OCI-LY1 (cell line): ENCODE results near the gene ASB10.

ENCODE experiments used
- H2AFZ ChIP-seq: fragments of 200-600 bp; sonication (generic), shearing (Covaris generic); 2 replicates; pipeline ENCODE4 v1.6.0; 2014; ENCODE audit warnings: antibody characterized with exemption, mild to moderate bottlenecking, low read length
- H3F3A ChIP-seq: fragments of 200-600 bp; sonication (generic), shearing (Covaris generic); 2 replicates; pipeline ENCODE4 v1.6.0; 2014; ENCODE audit warnings: mild to moderate bottlenecking, antibody characterized with exemption, low read length, moderate library complexity; ENCODE audit not compliant: insufficient read depth
- H3K27ac ChIP-seq: fragments of 200-600 bp; sonication (generic); 2 replicates; pipeline ENCODE4 v1.5.1; 2014; ENCODE audit warnings: low read length, mixed run types, mild to moderate bottlenecking, low read depth; ENCODE audit not compliant: poor library complexity, severe bottlenecking
- H3K27me3 ChIP-seq: fragments of 200-600 bp; sonication (generic); 2 replicates; pipeline ENCODE4 v1.6.0; 2014; ENCODE audit warnings: antibody characterized with exemption, mild to moderate bottlenecking, low read length, moderate library complexity; ENCODE audit not compliant: insufficient read depth
- H3K36me3 ChIP-seq: fragments of 200-600 bp; sonication (generic); 2 replicates; pipeline ENCODE4 v1.6.1; 2014; ENCODE audit warnings: mild to moderate bottlenecking, antibody characterized with exemption, low read length, moderate library complexity, mixed read lengths; ENCODE audit not compliant: insufficient read depth
- H3K4me1 ChIP-seq: fragments of 200-600 bp; sonication (generic); 2 replicates; pipeline ENCODE4 v1.5.1; 2014; ENCODE audit warnings: mild to moderate bottlenecking, low read length, moderate library complexity; ENCODE audit not compliant: insufficient read depth, severe bottlenecking
- H3K4me2 ChIP-seq: fragments of 200-600 bp; sonication (generic), shearing (Covaris generic); 2 replicates; pipeline ENCODE4 v1.6.1; 2014; ENCODE audit warnings: low read length
- H3K4me3 ChIP-seq: fragments of 200-600 bp; sonication (generic); 2 replicates; pipeline ENCODE4 v1.5.1; 2014; ENCODE audit warnings: low read length, low read depth, mild to moderate bottlenecking, mixed read lengths; ENCODE audit not compliant: poor library complexity, severe bottlenecking
- H3K79me2 ChIP-seq: fragments of 200-600 bp; shearing (Covaris generic); 2 replicates; pipeline ENCODE4 v1.6.1; 2016; ENCODE audit warnings: mixed run types, low read length, mixed read lengths; ENCODE audit not compliant: insufficient read depth
- H3K9ac ChIP-seq: fragments of 200-600 bp; sonication (generic), shearing (Covaris generic); 2 replicates; pipeline ENCODE4 v1.6.1; 2014; ENCODE audit warnings: mild to moderate bottlenecking, low read length, mixed read lengths
- H3K9me2 ChIP-seq: fragments of 200-600 bp; sonication (generic), shearing (Covaris generic); 2 replicates; pipeline ENCODE4 v1.6.1; 2014; ENCODE audit warnings: low read depth, mild to moderate bottlenecking, low read length, mixed read lengths
- H3K9me3 ChIP-seq: fragments of 200-600 bp; shearing (Covaris generic); 2 replicates; pipeline ENCODE4 v1.6.1; 2014; ENCODE audit warnings: low read length, mixed read lengths
- H4K20me1 ChIP-seq: fragments of 200-600 bp; sonication (generic), shearing (Covaris generic); 2 replicates; pipeline ENCODE4 v1.6.0; 2016; ENCODE audit warnings: mild to moderate bottlenecking, low read length; ENCODE audit not compliant: insufficient read depth
- CTCF ChIP-seq: fragments of 200-600 bp; sonication (generic), shearing (Covaris generic); IDR thresholded peaks from 2 replicates; pipeline ENCODE4 v1.5.1; 2017; ENCODE audit warnings: mild to moderate bottlenecking, antibody characterized with exemption, low read length, moderate library complexity, mixed read lengths
- EZH2 ChIP-seq: fragments of 200-600 bp; sonication (generic), shearing (Covaris generic); IDR thresholded peaks from 2 replicates; pipeline ENCODE4 v1.8.0; 2017; ENCODE audit warnings: borderline replicate concordance, mixed run types, mild to moderate bottlenecking, antibody characterized with exemption, low read length, moderate library complexity, mixed read lengths

Gene ASB10

GRCh38 chr7:151128144-151128543, 58.9 kb downstream of the ASB10 start:
- Histone ChIP-seq H3F3A (no peaks in the 10 kb centered on the region), H3K79me2 (no peaks in the 10 kb centered on the region), H3K4me3 (no peak overlapping the region), H3K27me3 (peaks cover 35% of the 10 kb centered on the region; the same call in 1 of the 2 replicates), H3K27ac (no peak overlapping the region), H3K4me2 (no peak overlapping the region), H3K9me2 (no peaks in the 10 kb centered on the region), H4K20me1 (no peaks in the 10 kb centered on the region), H3K9me3 (no peaks in the 10 kb centered on the region), H3K4me1 (no peaks in the 10 kb centered on the region), H3K36me3 (no peaks in the 10 kb centered on the region), H2AFZ (no peak overlapping the region), H3K9ac (no peak overlapping the region)
- TF ChIP-seq CTCF (no peak), EZH2 (no peak)

- H3F3A ChIP-seq: no peaks in the 10 kb centered on the region
- H3K4me1 ChIP-seq: no peaks in the 10 kb centered on the region
- H4K20me1 ChIP-seq: no peaks in the 10 kb centered on the region
- H2AFZ ChIP-seq: no peak overlapping the region
- H3K79me2 ChIP-seq: no peaks in the 10 kb centered on the region
- TF ChIP-seq EZH2: no peak
- TF ChIP-seq CTCF: no peak
- H3K4me2 ChIP-seq: no peak overlapping the region
- H3K9me3 ChIP-seq: no peaks in the 10 kb centered on the region
- no peak overlapping the region for H3K27ac ChIP-seq
- H3K4me3 ChIP-seq: no peak overlapping the region
- no peak overlapping the region for H3K9ac ChIP-seq
- H3K9me2 ChIP-seq: no peaks in the 10 kb centered on the region
- H3K27me3 ChIP-seq: peaks cover 27% of the 10 kb centered on the region; the same call in 1 of the 2 replicates
- no peaks in the 10 kb centered on the region for H3K36me3 ChIP-seq
Measured at GRCh38 chr7:151126491-151127137, 60.4 kb downstream of the ASB10 start.

- TF ChIP-seq EZH2: no peak
- no peak for TF ChIP-seq CTCF
- Histone ChIP-seq H3K27ac (no peak overlapping the region), H3K9me2 (no peaks in the 10 kb centered on the region), H3K9ac (no peak overlapping the region), H3K9me3 (no peaks in the 10 kb centered on the region), H3F3A (no peaks in the 10 kb centered on the region), H3K4me2 (no peak overlapping the region), H3K4me3 (no peak overlapping the region), H2AFZ (no peak overlapping the region), H3K27me3 (peaks cover 22% of the 10 kb centered on the region; the same call in 1 of the 2 replicates), H4K20me1 (no peaks in the 10 kb centered on the region), H3K4me1 (no peaks in the 10 kb centered on the region), H3K79me2 (no peaks in the 10 kb centered on the region), H3K36me3 (no peaks in the 10 kb centered on the region)
Measured at GRCh38 chr7:151125846-151126481, 61.1 kb downstream of the ASB10 start.
